Astrocyte of the cerebellum (primary cell): ENCODE measurements around the gene GDPD5.

ENCODE experiments used
- DNase-seq: peaks from one replicate; pipeline ENCODE4 v3.0.0-alpha.2; 2011; ENCODE audit warnings: low read depth
- H3K4me3 ChIP-seq: 2 replicates; pipeline ENCODE4 v1.5.1; 2011; ENCODE audit warnings: mild to moderate bottlenecking, low read depth, low read length, moderate library complexity
- in situ Hi-C: cut with HindIII; loops from 2 replicates; pipeline ENCODE4 v1.10.0; 2017; ENCODE audit warnings: low sequenced_read_pairs
- TF ChIP-seq, protein P1 (sequence below): IDR thresholded peaks from 2 replicates; pipeline ENCODE4 v1.5.1; 2012; ENCODE audit warnings: low read length, low read depth, moderate library complexity, mild to moderate bottlenecking; ENCODE audit errors: missing control alignments

GDPD5 gene

DNA sequence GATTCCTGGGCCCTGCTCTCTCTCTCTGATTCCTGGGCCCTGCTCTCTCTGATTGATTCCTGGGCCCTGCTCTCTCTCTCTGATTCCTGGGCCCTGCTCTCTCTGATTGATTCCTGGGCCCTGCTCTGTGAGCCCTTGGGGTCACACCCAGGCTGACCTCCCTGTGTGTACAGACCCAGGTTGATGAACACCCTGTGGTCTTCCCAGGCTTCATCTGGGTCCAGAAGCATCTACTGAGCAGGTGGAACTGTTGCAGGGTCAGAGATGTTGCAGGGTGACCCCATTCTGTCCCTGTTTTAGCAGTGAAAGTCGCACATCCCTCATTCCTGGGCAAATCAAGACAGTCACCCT, 16.3 kb upstream of the GDPD5 start:
- in situ Hi-C loops: no loop called here
- H3K4me3 ChIP-seq: no peak overlapping the region

DNA sequence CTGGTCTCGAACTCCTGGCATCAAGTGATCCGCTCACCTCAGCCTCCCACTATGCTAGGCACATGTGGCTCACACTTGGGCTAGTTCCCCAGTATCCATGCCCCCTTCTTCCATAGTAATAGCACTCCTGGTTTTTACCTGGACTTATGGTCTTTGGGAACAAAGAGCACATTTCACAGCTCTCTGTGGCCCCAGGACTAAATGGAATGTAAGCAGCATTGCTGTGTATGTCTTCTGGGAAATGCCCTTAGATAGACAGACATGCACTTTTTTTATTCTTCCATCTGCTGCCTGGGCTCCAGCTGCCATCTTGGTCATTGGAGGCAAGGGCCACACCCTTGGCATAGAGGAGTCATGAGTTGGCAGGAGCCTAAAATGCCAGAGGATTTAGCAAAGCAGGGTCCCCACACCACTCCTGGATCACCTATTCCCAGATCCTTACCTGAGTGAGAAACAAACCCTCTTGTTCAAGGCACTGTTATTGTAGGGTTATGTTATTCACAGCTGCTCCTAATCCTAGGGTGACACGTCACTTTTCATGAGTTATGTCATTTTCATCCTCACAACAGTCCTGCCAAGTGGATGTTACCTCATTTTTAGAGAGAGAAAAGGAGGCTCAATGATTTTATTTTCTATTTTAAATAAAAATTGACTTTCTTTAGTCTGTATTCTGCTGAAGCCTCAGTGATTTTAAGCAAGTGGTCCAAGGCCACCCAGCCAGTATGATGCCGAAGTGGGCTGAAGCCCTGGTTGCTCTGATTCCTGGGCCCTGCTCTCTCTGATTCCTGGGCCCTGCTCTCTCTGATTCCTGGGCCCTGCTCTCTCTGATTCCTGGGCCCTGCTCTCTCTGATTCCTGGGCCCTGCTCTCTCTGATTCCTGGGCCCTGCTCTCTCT, 15.7 kb upstream of the GDPD5 start:
- H3K4me3 ChIP-seq: no peak overlapping the region
- in situ Hi-C loops: no loop called here
- no peak for DNase-seq
- TF ChIP-seq, protein P1, sequence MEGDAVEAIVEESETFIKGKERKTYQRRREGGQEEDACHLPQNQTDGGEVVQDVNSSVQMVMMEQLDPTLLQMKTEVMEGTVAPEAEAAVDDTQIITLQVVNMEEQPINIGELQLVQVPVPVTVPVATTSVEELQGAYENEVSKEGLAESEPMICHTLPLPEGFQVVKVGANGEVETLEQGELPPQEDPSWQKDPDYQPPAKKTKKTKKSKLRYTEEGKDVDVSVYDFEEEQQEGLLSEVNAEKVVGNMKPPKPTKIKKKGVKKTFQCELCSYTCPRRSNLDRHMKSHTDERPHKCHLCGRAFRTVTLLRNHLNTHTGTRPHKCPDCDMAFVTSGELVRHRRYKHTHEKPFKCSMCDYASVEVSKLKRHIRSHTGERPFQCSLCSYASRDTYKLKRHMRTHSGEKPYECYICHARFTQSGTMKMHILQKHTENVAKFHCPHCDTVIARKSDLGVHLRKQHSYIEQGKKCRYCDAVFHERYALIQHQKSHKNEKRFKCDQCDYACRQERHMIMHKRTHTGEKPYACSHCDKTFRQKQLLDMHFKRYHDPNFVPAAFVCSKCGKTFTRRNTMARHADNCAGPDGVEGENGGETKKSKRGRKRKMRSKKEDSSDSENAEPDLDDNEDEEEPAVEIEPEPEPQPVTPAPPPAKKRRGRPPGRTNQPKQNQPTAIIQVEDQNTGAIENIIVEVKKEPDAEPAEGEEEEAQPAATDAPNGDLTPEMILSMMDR: no peak

More for the DNA sequence above, 16.3 kb upstream of the GDPD5 start:
- TF ChIP-seq, protein P1: no peak
- DNase-seq: no peak

DNA sequence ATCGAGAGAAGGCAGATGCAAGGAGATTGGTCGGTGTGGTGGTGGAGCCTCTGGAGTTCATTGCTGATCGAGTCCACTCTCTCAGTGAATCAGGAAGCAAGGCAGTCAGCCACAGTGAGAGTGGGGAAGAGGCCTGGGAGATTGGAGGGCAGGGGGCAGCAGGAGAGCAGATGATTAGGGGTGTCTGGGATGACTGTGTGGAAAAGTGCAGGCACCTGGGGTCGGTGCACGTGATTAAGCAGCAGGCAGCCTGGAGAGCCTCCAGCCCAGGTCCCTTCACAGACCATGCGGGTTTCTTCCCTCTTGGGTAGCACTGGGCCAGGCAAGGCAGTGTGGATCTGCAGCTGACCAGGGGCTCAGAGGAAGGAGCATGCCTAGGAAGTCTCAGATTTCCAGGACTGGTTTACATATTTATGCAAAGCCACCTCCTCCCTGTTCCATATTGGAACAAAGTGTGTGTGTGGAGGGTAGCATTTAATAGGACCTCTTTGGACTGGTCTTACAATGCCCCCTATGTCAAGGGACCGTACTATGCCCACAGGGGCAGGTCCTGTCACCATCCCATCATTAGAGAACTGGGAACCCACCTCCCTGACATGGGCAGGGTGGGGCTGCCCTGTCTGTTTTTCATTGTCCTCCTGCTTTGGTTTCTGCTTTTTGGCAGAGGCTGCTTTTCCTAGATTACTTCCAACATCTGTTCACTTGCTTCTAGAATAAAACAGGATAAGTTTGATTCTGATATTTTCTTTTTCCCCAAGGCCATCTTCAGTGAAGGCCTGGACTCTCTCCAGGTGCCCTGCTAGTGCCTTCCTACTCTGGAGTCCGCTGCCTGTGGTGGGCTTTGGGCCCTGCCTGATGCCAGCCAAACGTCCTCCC, 14.0 kb upstream of the GDPD5 start:
- in situ Hi-C loops: no loop called here
- TF ChIP-seq, protein P1: no peak
- H3K4me3 ChIP-seq: no peak overlapping the region
- no peak for DNase-seq

DNA sequence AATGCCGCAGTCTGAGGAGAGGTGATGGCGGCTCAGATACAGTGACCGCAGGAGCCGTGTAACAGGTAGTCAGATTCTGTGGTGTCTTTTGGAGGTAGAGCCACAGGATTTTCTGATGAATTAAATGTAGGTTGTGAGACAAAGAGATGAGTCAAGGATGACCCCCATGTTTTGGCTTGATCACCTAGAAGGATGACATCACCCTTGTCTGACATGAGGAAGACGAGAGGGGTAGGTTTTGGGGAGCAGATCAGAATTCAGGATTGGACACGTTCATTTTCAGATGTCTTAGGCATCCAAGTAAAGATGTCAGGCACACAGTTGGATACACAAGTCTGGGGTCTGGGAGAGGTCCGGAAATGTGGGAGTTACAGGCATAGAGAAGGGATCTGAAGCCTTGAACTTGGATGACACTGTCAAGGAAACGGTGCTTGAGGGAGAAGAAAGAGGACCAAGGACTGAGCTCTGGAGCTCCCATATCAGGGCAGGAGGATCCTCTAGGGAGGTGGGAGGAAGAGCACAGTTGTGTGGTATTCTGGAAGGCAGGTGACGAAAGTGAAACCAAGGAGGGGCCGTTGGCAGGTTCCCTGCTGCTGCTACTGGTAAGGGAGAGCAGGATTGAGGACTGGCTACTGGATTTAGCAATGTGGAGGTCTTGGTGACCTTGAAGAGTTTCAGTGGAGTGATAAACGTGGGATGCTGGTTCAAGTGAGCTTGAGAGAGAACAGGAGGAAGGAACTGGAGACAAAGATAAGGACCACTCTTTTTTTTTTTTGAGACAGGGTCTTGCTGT, 12.6 kb upstream of the GDPD5 start:
- no peak for DNase-seq
- in situ Hi-C loops: no loop called here
- TF ChIP-seq, protein P1: no peak
- H3K4me3 ChIP-seq: no peak overlapping the region

DNA sequence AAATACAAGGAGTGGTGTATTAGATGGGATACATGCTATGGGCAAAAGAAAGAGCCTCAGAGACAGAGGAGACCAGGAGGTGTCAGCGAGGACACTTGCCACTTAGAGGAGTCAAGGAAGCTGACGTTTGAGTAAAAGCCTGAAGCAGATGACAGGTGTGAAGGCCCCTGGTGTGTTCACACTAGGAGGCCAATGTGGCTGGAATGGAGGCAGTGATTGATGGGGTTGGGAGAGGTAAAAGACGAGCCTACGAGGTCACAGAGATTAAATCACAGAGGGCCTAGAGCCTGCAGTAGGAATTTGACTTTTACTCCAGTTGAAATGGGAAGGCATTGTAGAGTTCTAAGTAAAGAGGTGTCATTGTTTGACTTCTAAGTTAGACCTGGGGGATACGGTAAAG, 12.0 kb upstream of the GDPD5 start:
- TF ChIP-seq, protein P1: no peak
- DNase-seq: no peak
- H3K4me3 ChIP-seq: no peak overlapping the region
- in situ Hi-C loops: no loop called here
